Hematopoietic multipotent progenitor cell treated with erythropoietin and hydrocortisone succinate and interleukin-3 and kit ligand, for 6 days (in vitro differentiated cells): Measurements from ENCODE around the gene SUN2.

Source experiments
- DNase-seq: peaks from one replicate; pipeline ENCODE4 v3.0.0-alpha.2; 2015

Gene SUN2

GRCh38 chr22:38753948-38754750 is 1.6 kb downstream of the SUN2 start:
- DNase-seq = peak; percentile 42

- peak; percentile 78 for DNase-seq
These were observed 4.1 kb downstream of the SUN2 start for GRCh38 chr22:38751422-38752346.

- DNase-seq = no peak
These were observed 4.8 kb downstream of the SUN2 start for GRCh38 chr22:38751066-38751421.

- no peak for DNase-seq
These were observed 5.2 kb downstream of the SUN2 start for GRCh38 chr22:38750638-38751037.

- no peak for DNase-seq
These were observed 5.7 kb downstream of the SUN2 start for GRCh38 chr22:38750104-38750503.

- no peak for DNase-seq
These were observed 7.2 kb downstream of the SUN2 start for GRCh38 chr22:38748487-38749136.

GRCh38 chr22:38745676-38746460 is 9.9 kb downstream of the SUN2 start:
- DNase-seq = no peak

GRCh38 chr22:38744981-38745380 is 10.8 kb downstream of the SUN2 start:
- DNase-seq = no peak

- DNase-seq = no peak
These were observed 13.4 kb downstream of the SUN2 start for GRCh38 chr22:38742176-38742942.

GRCh38 chr22:38741576-38741975 is 14.2 kb downstream of the SUN2 start:
- DNase-seq = no peak

- DNase-seq = no peak
These were observed 14.6 kb downstream of the SUN2 start for GRCh38 chr22:38741166-38741565.

- DNase-seq = no peak
These were observed 15.0 kb downstream of the SUN2 start for GRCh38 chr22:38740754-38741153.

- DNase-seq = no peak
These were observed 15.6 kb downstream of the SUN2 start for GRCh38 chr22:38740116-38740723.

GRCh38 chr22:38739300-38740055 is 16.3 kb downstream of the SUN2 start:
- DNase-seq = no peak

GRCh38 chr22:38738475-38739070 is 17.2 kb downstream of the SUN2 start:
- DNase-seq = no peak

GRCh38 chr22:38737302-38738060 is 18.3 kb downstream of the SUN2 start:
- no peak for DNase-seq

- no peak for DNase-seq
These were observed 19.6 kb downstream of the SUN2 start for GRCh38 chr22:38736257-38736570.

GRCh38 chr22:38735465-38736256 is 20.1 kb downstream of the SUN2 start:
- no peak for DNase-seq

- no peak for DNase-seq
These were observed 20.7 kb downstream of the SUN2 start for GRCh38 chr22:38735126-38735464.
